GM12878 (cell line): ENCODE data around the gene PSME3. TPM values are rescaled to one million over a fixed set of nuclear protein-coding genes. Genes with fewer than 3 reads are reported as not detected.

Experiments
- ATAC-seq: fragments of 200-7000 bp; cut with Tn5 transposase; 3 replicates; pipeline ENCODE4 v1.9.1; 2020; ENCODE audit warnings: mild to moderate bottlenecking, moderate library complexity
- BruUV-seq: library from RNA; stranded (reverse); fragments of 400-500 nt; replicated peaks from 2 replicates; lab custom pipeline; 2021; lab: Mats Ljungman, UMichigan
- CTCF ChIA-PET: fragments of 300-600 bp; sonication (Branson Sonifier 250); formaldehyde crosslinking; extraction: SDS; loops from one replicate; lab custom pipeline; 2021; ENCODE audit warnings: inconsistent platforms; lab: Yijun Ruan, JAX
- POLR2A ChIA-PET: fragments of 350-600 bp; formaldehyde crosslinking; extraction: SDS; loops from one replicate; lab custom pipeline; 2021; ENCODE audit warnings: inconsistent platforms; lab: Charles Lee
- RAD21 ChIA-PET: fragments of 300-600 bp; sonication (Branson Sonifier 250); formaldehyde crosslinking; loops from one replicate; lab custom pipeline; 2023; ENCODE audit warnings: antibody characterized with exemption; ENCODE audit not compliant: unreplicated experiment; lab: Charles Lee
- SMC1A ChIA-PET: fragments of 300-600 bp; sonication (Branson Sonifier 250); formaldehyde crosslinking; loops from one replicate; lab custom pipeline; 2023; ENCODE audit not compliant: unreplicated experiment, uncharacterized antibody; lab: Charles Lee
- DNase-seq: peaks from one replicate; pipeline ENCODE4 v3.0.0-alpha.2; 2011; ENCODE audit warnings: low read depth, low spot score
- FAIRE-seq: peaks from 3 replicates; lab custom pipeline; 2011; peaks lifted over from hg19 to GRCh38; lab: Jason Lieb, UNC
- H2AFZ ChIP-seq: 2 replicates; pipeline ENCODE4 v1.6.0; 2011; ENCODE audit warnings: low read depth, low read length, control low read depth; ENCODE audit not compliant: control insufficient read depth
- H3K27ac ChIP-seq: 2 replicates; pipeline ENCODE4 v1.5.1; 2011; ENCODE audit warnings: control low read depth; ENCODE audit not compliant: control insufficient read depth, insufficient read depth
- H3K27me3 ChIP-seq, 2 experiments: replicated peaks in 1 of 2; 2 replicates each; pipeline versions ENCODE4 v1.6.0 to v1.6.1; 2011; ENCODE audit warnings: low read length in 1 of 2; ENCODE audit not compliant: control insufficient read depth in 2 of 2, insufficient read depth in 2 of 2
- H3K36me3 ChIP-seq, 2 experiments: 2 replicates each; pipeline ENCODE4 v1.5.1; 2011; ENCODE audit warnings: low read length in 1 of 2; ENCODE audit not compliant: control insufficient read depth in 2 of 2, insufficient read depth in 2 of 2
- H3K4me1 ChIP-seq: 2 replicates; pipeline ENCODE4 v1.6.1; 2011; ENCODE audit warnings: mild to moderate bottlenecking, low read length, moderate library complexity, mixed read lengths; ENCODE audit not compliant: control insufficient read depth, insufficient read depth
- H3K4me2 ChIP-seq: 2 replicates; pipeline ENCODE4 v1.6.0; 2011; ENCODE audit warnings: control low read depth; ENCODE audit not compliant: control insufficient read depth, insufficient read depth
- H3K4me3 ChIP-seq: fragments of 200-600 bp; sonication (generic); 2 replicates; pipeline ENCODE4 v1.5.1; 2016
- H3K79me2 ChIP-seq: 2 replicates; pipeline ENCODE4 v1.6.0; 2011; ENCODE audit warnings: low read length; ENCODE audit not compliant: control insufficient read depth, insufficient read depth
- H3K9ac ChIP-seq: 2 replicates; pipeline ENCODE4 v1.8.0; 2011; ENCODE audit warnings: low read length, control low read depth, mixed read lengths; ENCODE audit not compliant: control insufficient read depth, insufficient read depth
- H3K9me3 ChIP-seq: replicated peaks from 3 replicates; pipeline ENCODE4 v1.5.1; 2011; ENCODE audit warnings: mild to moderate bottlenecking, low read length; ENCODE audit not compliant: control insufficient read depth, insufficient read depth
- H4K20me1 ChIP-seq: 2 replicates; pipeline ENCODE4 v1.6.0; 2011; ENCODE audit not compliant: control insufficient read depth, insufficient read depth
- BRCA1 ChIP-seq: IDR thresholded peaks from 2 replicates; pipeline ENCODE4 v1.6.1; 2011; ENCODE audit warnings: low read depth, low read length, improper control_type of control experiment
- CBX3 ChIP-seq: fragments of 200-600 bp; sonication (generic); IDR thresholded peaks from 2 replicates; pipeline ENCODE4 v1.6.1; 2016; ENCODE audit warnings: low read depth, borderline replicate concordance
- CTCF ChIP-seq, 3 experiments: IDR thresholded peaks in 2 of 3; conservative IDR thresholded peaks in 1 of 3; 2 replicates each; pipeline ENCODE4 v1.5.1; 2011; ENCODE audit warnings: low read depth in 3 of 3, low read length in 3 of 3, mild to moderate bottlenecking in 3 of 3, control low read depth in 2 of 3, moderate library complexity in 2 of 3, inconsistent platforms in 1 of 3, mixed read lengths in 1 of 3; ENCODE audit not compliant: control insufficient read depth in 2 of 3, insufficient read depth in 1 of 3; ENCODE audit errors: extremely low read depth in 1 of 3
- EP300 ChIP-seq, 2 experiments: fragments of 150-350 bp in 1 of 2; IDR thresholded peaks; 2 replicates each; pipeline ENCODE4 v1.6.1; 2011 to 2012; ENCODE audit warnings: low read depth in 2 of 2, low read length in 2 of 2, borderline replicate concordance in 1 of 2, improper control_type of control experiment in 1 of 2, inconsistent platforms in 1 of 2; ENCODE audit not compliant: control insufficient read depth in 1 of 2
- TBL1XR1 ChIP-seq: IDR thresholded peaks from 2 replicates; pipeline ENCODE4 v1.6.1; 2012; ENCODE audit warnings: low read depth, low read length, improper control_type of control experiment
- ZNF207 ChIP-seq: fragments of 450-650 bp; IDR thresholded peaks from 2 replicates; pipeline ENCODE4 v1.6.1; 2014; ENCODE audit warnings: antibody characterized with exemption, mild to moderate bottlenecking, borderline replicate concordance
- WGBS: methylation state at CpG from one replicate; pipeline ENCODE4 v1.1.6; 2016; ENCODE audit warnings: low lambda C conversion rate; ENCODE audit not compliant: insufficient replicate concordance, insufficient coverage; ENCODE audit errors: missing lambda C conversion rate; 5-methylcytosine and 5-hydroxymethylcytosine counted together
- in situ Hi-C: fragments of 300-500 bp; cut with MboI; formaldehyde crosslinking; loops from 9 replicates; pipeline ENCODE4 v1.14.3; 2018; ENCODE audit warnings: mixed read lengths
- intact Hi-C: fragments of 100-400 bp; cut with micrococcal nuclease; formaldehyde crosslinking; loops from one replicate; pipeline ENCODE4 v1.14.2; 2022; ENCODE audit not compliant: unreplicated experiment
- polyA plus RNA-seq, 11 experiments: library from polyadenylated mRNA; depleted of rRNA in 4 of 11; unstranded in 6 of 11; stranded (reverse) in 5 of 11; fragments of >200 nt; fragmentation: Nextera tagmentation in 4 of 11; fragmentation: Illumina TruSeq in 1 of 11; extraction: Ambion mirVana in 4 of 11; extraction: Trizol in 1 of 11; gene quantifications; 1 replicate in 1 of 11; 2 replicates in 10 of 11; pipeline versions ENCODE4 v1.2.1 to v1.2.3, GENCODE V29; 2011 to 2016; ENCODE audit warnings: inconsistent platforms in 2 of 11, missing spikeins in 2 of 11, low read depth in 1 of 11
- total RNA-seq, 4 experiments: library from RNA; depleted of rRNA in 3 of 4; stranded (reverse); fragments of >200 nt in 3 of 4; fragmentation: Illumina TruSeq in 1 of 4; extraction: Trizol in 1 of 4; gene quantifications; 2 replicates each; pipeline versions ENCODE4 v1.2.1 to v1.2.3, GENCODE V29; 2013 to 2021

The PSME3 gene
- total and polyA plus RNA-seq, 10 of the 15 experiments (the other 5 are each of a cell fraction or from before 2014, with no cell fraction given): 26.9 to 330 (median 137) TPM

- Histone ChIP-seq H3K36me3 (no peaks in the 10 kb centered on the region), H4K20me1 (no peaks in the 10 kb centered on the region), H3K4me2 (no peak overlapping the region), H2AFZ (no peak overlapping the region), H3K27ac (no peak overlapping the region), H3K4me1 (no peaks in the 10 kb centered on the region), H3K9ac (no peak overlapping the region), H3K4me3 (no peak overlapping the region), H3K79me2 (no peaks in the 10 kb centered on the region), H3K9me3 (no peaks in the 10 kb centered on the region), H3K27me3 (no peaks in the 10 kb centered on the region)
- ATAC-seq: no peak
- BruUV-seq: no TSS peak
- intact Hi-C loops (no loop called here), in situ Hi-C loops (no loop called here)
- RAD21 ChIA-PET: no interaction called here
- CTCF ChIA-PET: no interaction called here
- SMC1A ChIA-PET: no interaction called here
- no peak for FAIRE-seq
- WGBS: 62% methylated on average over 15 of the region's 15 CpGs
- no peak for DNase-seq
- POLR2A ChIA-PET: no interaction called here
- TF ChIP-seq CTCF (IDR thresholded peaks at IDR 0.05 in 2 of 3, conservative IDR thresholded peaks at IDR 0.05 in 1 of 3; ENCODE audit: control insufficient read depth in 2 of 3, extremely low read depth in 1 of 3, insufficient read depth in 1 of 3, low read depth in 3 of 3, low read length in 3 of 3) (no peak), BRCA1 (no peak), TBL1XR1 (no peak), CBX3 (no peak), EP300 (IDR thresholded peaks at IDR 0.05; ENCODE audit: borderline replicate concordance in 1 of 2, control insufficient read depth in 1 of 2, low read depth in 2 of 2, low read length in 2 of 2) (no peak), ZNF207 (no peak)
These were observed 19.2 kb downstream of the PSME3 start for GRCh38 chr17:42852351-42852750.
